ENCODE data around the gene FAM50B. TPM values are rescaled to one million over a fixed set of nuclear protein-coding genes. Genes with fewer than 3 reads are reported as not detected.

Gene FAM50B
- total RNA-seq, 1 experiment from 2014 or later: 3.3 TPM

DNA sequence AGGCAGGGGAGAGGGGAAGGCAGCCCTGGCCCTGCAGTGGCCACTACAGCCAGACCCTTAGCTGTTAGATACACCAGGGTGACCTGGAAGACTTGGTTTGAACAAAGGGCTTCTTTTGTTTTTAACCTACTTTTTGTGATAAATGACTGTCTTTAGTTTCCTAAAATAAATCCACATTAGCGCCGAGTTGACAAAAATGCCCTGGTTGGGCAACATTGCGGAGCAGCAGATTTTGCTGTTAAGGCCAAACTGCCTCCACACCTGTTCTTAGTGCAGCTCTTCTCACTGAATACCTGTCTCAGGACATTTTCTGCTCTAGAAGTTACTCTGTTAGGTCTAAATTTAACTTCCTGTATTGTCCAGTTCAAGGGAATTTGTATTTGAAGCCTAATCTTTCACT, 42.7 kb downstream of the FAM50B start:
- Histone ChIP-seq H3K79me1 (ENCODE audit: insufficient read depth, low read depth, low read length, poor library complexity, severe bottlenecking) (no peaks in the 10 kb centered on the region), H2AK5ac (ENCODE audit: insufficient read length, low read length) (no peak overlapping the region), H2BK12ac (ENCODE audit: insufficient read length, low read depth, low read length) (no peak overlapping the region), H3K4me1 (ENCODE audit: insufficient read depth, low read length) (peaks cover 11% of the 10 kb centered on the region; the same call in 1 of the 2 replicates), H3K27me3 (ENCODE audit: insufficient read depth, low read length) (no peaks in the 10 kb centered on the region), H4K8ac (replicated peaks; ENCODE audit: insufficient read length, low read depth, low read length) (no peak overlapping the region), H3K14ac (ENCODE audit: insufficient read depth, low read length) (no peak overlapping the region), H3K79me2 (ENCODE audit: insufficient read depth, low read length) (no peaks in the 10 kb centered on the region), H3K9me3 (ENCODE audit: control insufficient read depth, low read depth, low read length) (no peaks in the 10 kb centered on the region), H3K23ac (ENCODE audit: insufficient read length, low read depth, low read length) (no peak overlapping the region), H3K18ac (ENCODE audit: insufficient read length, low read depth, low read length) (no peak overlapping the region), H4K20me1 (ENCODE audit: control insufficient read depth, insufficient read depth, insufficient read length) (no peaks in the 10 kb centered on the region), H2BK5ac (ENCODE audit: insufficient read length, low read length) (no peak overlapping the region), H3K27ac (ENCODE audit: insufficient read length, low read depth, low read length) (no peak overlapping the region), H3K23me2 (ENCODE audit: insufficient read length, low read depth, low read length, poor library complexity, severe bottlenecking) (no peaks in the 10 kb centered on the region), H2BK120ac (ENCODE audit: low read depth, low read length, poor library complexity, severe bottlenecking) (no peak overlapping the region), H2AFZ (ENCODE audit: low read length) (no peak overlapping the region), H4K5ac (ENCODE audit: insufficient read length, low read depth, low read length) (no peak overlapping the region), H2BK20ac (ENCODE audit: low read depth, low read length, poor library complexity, severe bottlenecking) (no peak overlapping the region), H3K4me2 (ENCODE audit: insufficient read depth, insufficient read length, low read length) (no peak overlapping the region), H3T11ph (ENCODE audit: low read length) (no peak overlapping the region), H2BK15ac (ENCODE audit: low read depth, low read length) (no peak overlapping the region), H3K4ac (ENCODE audit: low read depth, low read length) (no peak overlapping the region), H3K9ac (ENCODE audit: extremely low read depth, insufficient read length, low read length) (no peak overlapping the region), H4K91ac (ENCODE audit: insufficient read length, low read depth, low read length) (no peak overlapping the region), H3K56ac (ENCODE audit: insufficient read length, low read depth, low read length) (no peak overlapping the region)
- peaks cover 13% of the 10 kb centered on the region for H3K27me3 Mint-ChIP-seq (ENCODE audit: low read depth)
- no CpG with 5 or more reads among the region's 3 CpGs for WGBS (ENCODE audit: extremely low coverage, insufficient read length, low lambda C conversion rate)
- H3K9me3 Mint-ChIP-seq: no peaks in the 10 kb centered on the region
- no peak overlapping the region for H3K27ac Mint-ChIP-seq
- H3K36me3 Mint-ChIP-seq (ENCODE audit: insufficient read depth in 1 of 3, low read depth in 3 of 3): peaks cover 0 to 3% (median 0%) of the 10 kb centered on the region in 3 experiments; a peak in 2 of 7 replicates
- no peak for DNase-seq
- TF ChIP-seq CTCF (conservative IDR thresholded peaks at IDR 0.05): no peak
- H3K4me1 Mint-ChIP-seq: peaks cover 40 to 45% of the 10 kb centered on the region in 2 experiments
- H3K4me3 Mint-ChIP-seq: no peak overlapping the region
